Measurements from ENCODE around the gene EHMT1. TPM values are rescaled to one million over a fixed set of nuclear protein-coding genes. Genes with fewer than 3 reads are reported as not detected.

The EHMT1 gene
- polyA plus RNA-seq, 3 donors, result 10.1 to 46.5 (median 15.0) TPM

DNA sequence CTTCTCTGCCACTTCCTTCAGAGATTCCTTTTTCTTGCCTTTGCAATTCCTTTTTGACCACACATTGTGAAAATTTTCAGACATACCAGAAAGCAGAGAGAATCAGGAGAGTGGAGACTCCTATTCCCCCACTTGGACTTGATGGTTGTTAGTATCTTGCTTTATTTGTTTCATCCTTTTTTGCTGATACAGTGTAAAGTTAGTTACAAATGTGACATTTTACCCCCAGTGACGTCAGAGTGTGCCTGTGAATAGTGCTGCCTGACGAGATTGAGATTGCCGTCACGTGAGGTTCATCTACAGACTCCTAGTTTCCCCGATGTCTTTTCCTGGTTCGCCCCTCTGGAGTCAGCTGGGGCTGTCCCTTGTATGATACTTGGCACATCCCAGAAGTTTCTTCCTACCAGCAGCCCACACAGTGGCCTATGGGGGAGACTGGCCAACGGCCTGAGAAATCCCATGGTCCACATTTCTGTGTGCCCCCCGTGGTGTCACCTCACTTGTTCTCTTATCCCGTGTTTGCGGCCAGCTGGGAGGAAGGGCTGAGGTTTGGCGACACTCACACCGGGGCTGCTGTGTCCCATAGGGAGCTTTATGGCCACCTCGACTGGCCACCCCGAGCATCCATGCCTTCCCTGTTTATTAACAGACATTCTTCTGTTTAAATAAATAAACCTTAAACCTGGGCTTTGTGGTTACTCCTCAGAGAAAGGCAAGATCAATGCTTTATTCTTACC lies 210.6 kb downstream of the EHMT1 start:
- intact Hi-C loops (cut with micrococcal nuclease), result no loop called here
- 92% methylated on average over 9 of the region's 14 CpGs for WGBS (ENCODE audit: insufficient coverage)
- peaks cover 0 to 8% (median 0%) of the 10 kb centered on the region in 7 donors for H3K9me3 Mint-ChIP-seq
- Histone ChIP-seq H3K27me3 (ENCODE audit: control insufficient read depth in 2 of 2, insufficient read depth in 2 of 2, low read length in 2 of 2) (no peaks in the 10 kb centered on the region), H4K20me1 (ENCODE audit: insufficient read depth, low read length) (peaks cover 44% of the 10 kb centered on the region), H3K36me3 (replicated peaks in 1 of 2; ENCODE audit: control insufficient read depth in 1 of 2, insufficient read depth in 2 of 2, low read length in 2 of 2) (peaks cover 61 to 94% of the 10 kb centered on the region in 2 donors), H3K9ac (ENCODE audit: insufficient read depth, low read length, poor library complexity, severe bottlenecking) (no peak overlapping the region), H3K4me2 (replicated peaks; ENCODE audit: extremely low read depth, low read length, poor library complexity, severe bottlenecking) (no peak overlapping the region), H3K4me3 (replicated peaks in 1 of 3; ENCODE audit: low read depth in 2 of 3, low read length in 3 of 3) (no peak overlapping the region), H3K79me2 (ENCODE audit: insufficient read depth, low read length) (no peaks in the 10 kb centered on the region), H2AFZ (ENCODE audit: insufficient read depth, low read depth, low read length, poor library complexity, severe bottlenecking) (no peak overlapping the region), H3K9me3 (replicated peaks in 1 of 2; ENCODE audit: control insufficient read depth in 1 of 2, insufficient read depth in 1 of 2, low read length in 2 of 2) (no peaks in the 10 kb centered on the region), H3K27ac (ENCODE audit: low read depth in 1 of 2, low read length in 2 of 2) (peak overlapping the region in 1 of 2 donors; percentile 20), H3K4me1 (ENCODE audit: control insufficient read depth in 1 of 2, insufficient read depth in 2 of 2, low read length in 2 of 2) (peaks cover 0 to 4% of the 10 kb centered on the region in 2 donors)
- DNase-seq, result no peak
- H3K4me1 Mint-ChIP-seq, result peaks cover 8% of the 10 kb centered on the region
- TF ChIP-seq, protein P1, sequence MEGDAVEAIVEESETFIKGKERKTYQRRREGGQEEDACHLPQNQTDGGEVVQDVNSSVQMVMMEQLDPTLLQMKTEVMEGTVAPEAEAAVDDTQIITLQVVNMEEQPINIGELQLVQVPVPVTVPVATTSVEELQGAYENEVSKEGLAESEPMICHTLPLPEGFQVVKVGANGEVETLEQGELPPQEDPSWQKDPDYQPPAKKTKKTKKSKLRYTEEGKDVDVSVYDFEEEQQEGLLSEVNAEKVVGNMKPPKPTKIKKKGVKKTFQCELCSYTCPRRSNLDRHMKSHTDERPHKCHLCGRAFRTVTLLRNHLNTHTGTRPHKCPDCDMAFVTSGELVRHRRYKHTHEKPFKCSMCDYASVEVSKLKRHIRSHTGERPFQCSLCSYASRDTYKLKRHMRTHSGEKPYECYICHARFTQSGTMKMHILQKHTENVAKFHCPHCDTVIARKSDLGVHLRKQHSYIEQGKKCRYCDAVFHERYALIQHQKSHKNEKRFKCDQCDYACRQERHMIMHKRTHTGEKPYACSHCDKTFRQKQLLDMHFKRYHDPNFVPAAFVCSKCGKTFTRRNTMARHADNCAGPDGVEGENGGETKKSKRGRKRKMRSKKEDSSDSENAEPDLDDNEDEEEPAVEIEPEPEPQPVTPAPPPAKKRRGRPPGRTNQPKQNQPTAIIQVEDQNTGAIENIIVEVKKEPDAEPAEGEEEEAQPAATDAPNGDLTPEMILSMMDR (IDR thresholded peaks at IDR 0.05), result no peak
- H3K27me3 Mint-ChIP-seq (ENCODE audit: low read depth in 3 of 3), result peaks cover 0 to under 1% (median 0%) of the 10 kb centered on the region in 3 donors
- H3K36me3 Mint-ChIP-seq, result peaks cover 61 to 78% of the 10 kb centered on the region in 2 donors
- H3K27ac Mint-ChIP-seq, result peak overlapping the region in 2 of 7 donors; percentile 2 to 39
- H3K4me3 Mint-ChIP-seq, result no peak overlapping the region

GRCh38 chr9:137832191-137832700 lies 213.4 kb downstream of the EHMT1 start:
- WGBS (ENCODE audit: insufficient coverage), result 97% methylated on average over 16 of the region's 20 CpGs
- H3K4me1 ChIP-seq (ENCODE audit: control insufficient read depth in 1 of 2, insufficient read depth in 2 of 2, low read length in 2 of 2), result no peaks in the 10 kb centered on the region
- intact Hi-C loops (cut with micrococcal nuclease), result no loop called here
- no peak overlapping the region for H3K4me3 ChIP-seq (replicated peaks in 1 of 3; ENCODE audit: low read depth in 2 of 3, low read length in 3 of 3)
- TF ChIP-seq, protein P1 (IDR thresholded peaks at IDR 0.05), result no peak
- peaks cover 0 to 8% (median 0%) of the 10 kb centered on the region in 7 donors for H3K9me3 Mint-ChIP-seq
- H4K20me1 ChIP-seq (ENCODE audit: insufficient read depth, low read length), result peaks cover 22% of the 10 kb centered on the region
- H3K27ac Mint-ChIP-seq, result peak overlapping the region in 2 of 7 donors; percentile 2 to 35
- no peaks in the 10 kb centered on the region for H3K79me2 ChIP-seq (ENCODE audit: insufficient read depth, low read length)
- H3K36me3 Mint-ChIP-seq, result peaks cover 55 to 79% of the 10 kb centered on the region in 2 donors
- peaks cover 64 to 98% of the 10 kb centered on the region in 2 donors for H3K36me3 ChIP-seq (replicated peaks in 1 of 2; ENCODE audit: control insufficient read depth in 1 of 2, insufficient read depth in 2 of 2, low read length in 2 of 2)
- no peak overlapping the region for H3K27ac ChIP-seq (ENCODE audit: low read depth in 1 of 2, low read length in 2 of 2)
- H2AFZ ChIP-seq (ENCODE audit: insufficient read depth, low read depth, low read length, poor library complexity, severe bottlenecking), result no peak overlapping the region
- DNase-seq, result no peak
- no peak overlapping the region for H3K4me3 Mint-ChIP-seq
- H3K27me3 Mint-ChIP-seq (ENCODE audit: low read depth in 3 of 3), result peaks cover 0 to 2% (median 0%) of the 10 kb centered on the region in 3 donors
- H3K27me3 ChIP-seq (ENCODE audit: control insufficient read depth in 2 of 2, insufficient read depth in 2 of 2, low read length in 2 of 2), result no peaks in the 10 kb centered on the region
- no peaks in the 10 kb centered on the region for H3K9me3 ChIP-seq (replicated peaks in 1 of 2; ENCODE audit: control insufficient read depth in 1 of 2, insufficient read depth in 1 of 2, low read length in 2 of 2)
- H3K9ac ChIP-seq (ENCODE audit: insufficient read depth, low read length, poor library complexity, severe bottlenecking), result no peak overlapping the region
- no peaks in the 10 kb centered on the region for H3K4me1 Mint-ChIP-seq
- no peak overlapping the region for H3K4me2 ChIP-seq (replicated peaks; ENCODE audit: extremely low read depth, low read length, poor library complexity, severe bottlenecking)
